Fibroblast of lung (primary cell): ENCODE results near the gene OSBP2. TPM values are rescaled to one million over a fixed set of nuclear protein-coding genes. Genes with fewer than 3 reads are reported as not detected.

Experiments
- DNase-seq, 2 donors: peaks; one replicate each; pipeline versions ENCODE4 v3.0.0 to v3.0.0-alpha.2; 2010; ENCODE audit warnings: low read depth in 2 of 2
- H2AFZ ChIP-seq: 2 replicates; pipeline ENCODE4 v1.5.1; 2012; ENCODE audit warnings: low read length, control low read depth, inconsistent platforms
- H3K27ac ChIP-seq: 2 replicates; pipeline ENCODE4 v1.5.1; 2011; ENCODE audit warnings: low read length, control low read depth; ENCODE audit not compliant: insufficient read depth
- H3K27me3 ChIP-seq: 2 replicates; pipeline ENCODE4 v1.5.1; 2011; ENCODE audit warnings: mild to moderate bottlenecking, low read length; ENCODE audit not compliant: control insufficient read depth, insufficient read depth
- H3K36me3 ChIP-seq: 2 replicates; pipeline ENCODE4 v1.5.1; 2011; ENCODE audit warnings: low read length; ENCODE audit not compliant: control insufficient read depth, insufficient read depth
- H3K4me1 ChIP-seq: 2 replicates; pipeline ENCODE4 v1.5.1; 2011; ENCODE audit warnings: low read length; ENCODE audit not compliant: control insufficient read depth, insufficient read depth; ENCODE audit errors: extremely low read depth
- H3K4me2 ChIP-seq: 2 replicates; pipeline ENCODE4 v1.5.1; 2011; ENCODE audit warnings: low read length, control low read depth; ENCODE audit not compliant: insufficient read depth; ENCODE audit errors: extremely low read depth
- H3K4me3 ChIP-seq, 4 experiments: fragments of 200-600 bp in 1 of 4; sonication (generic) in 1 of 4; replicated peaks in 1 of 4; 2 replicates each; pipeline ENCODE4 v1.5.1; 2011 to 2016; ENCODE audit warnings: low read length in 4 of 4, low read depth in 3 of 4, mild to moderate bottlenecking in 3 of 4, control low read depth in 2 of 4, inconsistent platforms in 1 of 4, mixed read lengths in 1 of 4; ENCODE audit not compliant: insufficient read depth in 1 of 4; ENCODE audit errors: control extremely low read depth in 1 of 4
- H3K79me2 ChIP-seq: 2 replicates; pipeline ENCODE4 v1.5.1; 2012; ENCODE audit warnings: mild to moderate bottlenecking, low read length, inconsistent platforms; ENCODE audit not compliant: control insufficient read depth, insufficient read depth
- H3K9ac ChIP-seq: 2 replicates; pipeline ENCODE4 v1.5.1; 2011; ENCODE audit warnings: mild to moderate bottlenecking, low read length, control low read depth; ENCODE audit not compliant: insufficient read depth
- H3K9me3 ChIP-seq: 2 replicates; pipeline ENCODE4 v1.5.1; 2012; ENCODE audit warnings: low read depth, low read length; ENCODE audit not compliant: control insufficient read depth, insufficient read depth
- H4K20me1 ChIP-seq: 2 replicates; pipeline ENCODE4 v1.5.1; 2011; ENCODE audit warnings: low read length; ENCODE audit not compliant: control insufficient read depth, insufficient read depth; ENCODE audit errors: extremely low read depth
- CTCF ChIP-seq, 2 donors: IDR thresholded peaks in 1 of 2; conservative IDR thresholded peaks in 1 of 2; 1 replicate in 1 of 2; 2 replicates in 1 of 2; pipeline ENCODE4 v1.5.1; 2011 to 2012; ENCODE audit warnings: low read length in 2 of 2, control low read depth in 1 of 2, inconsistent platforms in 1 of 2, low read depth in 1 of 2, mild to moderate bottlenecking in 1 of 2
- EZH2 ChIP-seq: IDR thresholded peaks from 2 replicates; pipeline ENCODE4 v1.5.1; 2012; ENCODE audit warnings: low read length, control low read depth, mild to moderate bottlenecking; ENCODE audit errors: missing control alignments
- polyA plus RNA-seq, 2 donors: library from polyadenylated mRNA; depleted of rRNA in 1 of 2; stranded (reverse) in 1 of 2; unstranded in 1 of 2; fragments of >200 nt; gene quantifications; 2 replicates each; pipeline ENCODE4 v1.2.1, GENCODE V29; 2011 to 2012; ENCODE audit warnings: missing spikeins in 1 of 2
- total RNA-seq: library from RNA; depleted of rRNA; stranded (reverse); fragments of >200 nt; gene quantifications from 2 replicates; pipeline ENCODE4 v1.2.1, GENCODE V29; 2014

The OSBP2 gene
- total and polyA plus RNA-seq, 2 donors (not counting 1 experiment from before 2014, with no cell fraction given), result 0.40 to 3.8 TPM

- H3K9ac ChIP-seq, result no peak overlapping the region
- H2AFZ ChIP-seq, result no peak overlapping the region
- H4K20me1 ChIP-seq, result no peaks in the 10 kb centered on the region
- H3K4me2 ChIP-seq, result no peak overlapping the region
- no peaks in the 10 kb centered on the region for H3K9me3 ChIP-seq
- H3K79me2 ChIP-seq, result no peaks in the 10 kb centered on the region
- TF ChIP-seq EZH2, result no peak
- no peak for TF ChIP-seq CTCF (conservative IDR thresholded peaks at IDR 0.05 in 1 of 2, IDR thresholded peaks at IDR 0.05 in 1 of 2; ENCODE audit: low read depth in 1 of 2, low read length in 2 of 2)
- DNase-seq, result peak in 1 of 2 donors; percentile 19
- H3K27ac ChIP-seq, result no peak overlapping the region
- no peaks in the 10 kb centered on the region for H3K4me1 ChIP-seq
- H3K27me3 ChIP-seq, result no peaks in the 10 kb centered on the region
- no peak overlapping the region for H3K4me3 ChIP-seq
- peaks cover 24% of the 10 kb centered on the region for H3K36me3 ChIP-seq
Observed at GRCh38 chr22:30948930-30949342, 254.3 kb downstream of the OSBP2 start.

- Histone ChIP-seq H3K4me1 (no peaks in the 10 kb centered on the region), H3K4me2 (no peak overlapping the region), H3K36me3 (peaks cover 16% of the 10 kb centered on the region), H4K20me1 (no peaks in the 10 kb centered on the region), H2AFZ (no peak overlapping the region), H3K79me2 (no peaks in the 10 kb centered on the region), H3K4me3 (no peak overlapping the region), H3K9me3 (no peaks in the 10 kb centered on the region), H3K9ac (no peak overlapping the region), H3K27ac (no peak overlapping the region), H3K27me3 (no peaks in the 10 kb centered on the region)
- no peak for DNase-seq
- peak in 1 of 2 donors; percentile 14 for TF ChIP-seq CTCF (conservative IDR thresholded peaks at IDR 0.05 in 1 of 2, IDR thresholded peaks at IDR 0.05 in 1 of 2; ENCODE audit: low read depth in 1 of 2, low read length in 2 of 2)
- TF ChIP-seq EZH2, result no peak
Observed at GRCh38 chr22:30949934-30950660, 255.4 kb downstream of the OSBP2 start.

GRCh38 chr22:30953206-30953605, 258.5 kb downstream of the OSBP2 start:
- H3K4me3 ChIP-seq, result no peak overlapping the region
- no peaks in the 10 kb centered on the region for H3K27me3 ChIP-seq
- DNase-seq, result no peak
- no peak overlapping the region for H3K9ac ChIP-seq
- H3K79me2 ChIP-seq, result no peaks in the 10 kb centered on the region
- no peak overlapping the region for H3K27ac ChIP-seq
- peaks cover 3% of the 10 kb centered on the region for H3K36me3 ChIP-seq
- no peak overlapping the region for H3K4me2 ChIP-seq
- no peaks in the 10 kb centered on the region for H3K4me1 ChIP-seq
- H4K20me1 ChIP-seq, result no peaks in the 10 kb centered on the region
- no peaks in the 10 kb centered on the region for H3K9me3 ChIP-seq
- no peak overlapping the region for H2AFZ ChIP-seq
- TF ChIP-seq EZH2 (no peak), CTCF (conservative IDR thresholded peaks at IDR 0.05 in 1 of 2, IDR thresholded peaks at IDR 0.05 in 1 of 2; ENCODE audit: low read depth in 1 of 2, low read length in 2 of 2) (no peak)
